Measurements from ENCODE around the gene FCHSD2.

FCHSD2 gene

GRCh38 chr11:73002214-73002613 is 139.9 kb downstream of the FCHSD2 start:
- no peak overlapping the region for H3K4me3 ChIP-seq (ENCODE audit: low read depth, low read length)
- DNase-seq (ENCODE audit: low read depth), result no peak
- TF ChIP-seq POLR2A (IDR thresholded peaks at IDR 0.05; ENCODE audit: extremely low read depth, insufficient read length), result no peak
- TF ChIP-seq MYC (IDR thresholded peaks at IDR 0.05; ENCODE audit: low read depth, low read length), result no peak
- no peak for TF ChIP-seq CTCF (IDR thresholded peaks at IDR 0.05; ENCODE audit: low read depth, low read length)
- TF ChIP-seq, protein P1, sequence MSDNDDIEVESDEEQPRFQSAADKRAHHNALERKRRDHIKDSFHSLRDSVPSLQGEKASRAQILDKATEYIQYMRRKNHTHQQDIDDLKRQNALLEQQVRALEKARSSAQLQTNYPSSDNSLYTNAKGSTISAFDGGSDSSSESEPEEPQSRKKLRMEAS (IDR thresholded peaks at IDR 0.05; ENCODE audit: low read depth, low read length), result no peak

DNA sequence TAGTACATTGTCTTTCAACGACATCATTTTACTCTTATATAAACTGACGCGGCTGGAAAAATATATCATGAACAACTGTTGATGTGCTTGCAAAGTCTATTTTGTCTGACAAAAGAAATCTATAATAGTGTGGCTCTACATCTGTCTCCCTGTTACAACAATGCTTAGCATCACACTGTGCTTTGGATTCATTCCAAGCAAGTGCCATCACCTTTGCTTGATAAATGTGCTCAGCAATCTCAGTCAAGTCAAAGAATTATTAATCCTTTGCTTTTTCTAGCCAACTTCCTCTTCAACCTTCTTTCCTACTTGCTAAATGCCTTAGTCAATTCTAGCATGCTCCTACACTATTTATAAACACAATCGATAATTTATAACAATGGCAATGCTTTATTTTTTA is 140.5 kb downstream of the FCHSD2 start:
- H3K4me3 ChIP-seq (ENCODE audit: low read depth, low read length), result no peak overlapping the region
- no peak for TF ChIP-seq CTCF (IDR thresholded peaks at IDR 0.05; ENCODE audit: low read depth, low read length)
- no peak for DNase-seq (ENCODE audit: low read depth)

DNA sequence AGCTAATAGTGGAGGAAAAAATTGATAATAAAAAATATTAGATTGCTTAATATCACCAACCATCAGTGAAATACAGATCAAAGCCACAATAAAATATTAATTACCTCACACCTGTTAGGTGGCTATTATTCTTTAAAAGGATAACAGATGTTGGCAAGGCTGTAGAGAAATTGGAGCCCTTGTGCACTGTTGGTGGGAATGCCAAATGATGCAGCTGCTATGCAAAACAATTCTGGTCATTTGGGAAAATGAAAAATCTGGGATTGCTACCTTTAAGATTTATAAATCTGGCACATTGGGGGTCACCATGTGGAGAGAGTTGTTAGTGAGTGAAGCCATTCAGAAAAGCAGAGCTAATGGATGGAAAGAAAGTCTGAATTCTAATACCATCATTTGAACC is 143.4 kb downstream of the FCHSD2 start:
- TF ChIP-seq POLR2A (IDR thresholded peaks at IDR 0.05; ENCODE audit: extremely low read depth, insufficient read length) (no peak), MYC (IDR thresholded peaks at IDR 0.05; ENCODE audit: low read depth, low read length) (no peak)
- TF ChIP-seq, protein P1 (IDR thresholded peaks at IDR 0.05; ENCODE audit: low read depth, low read length), result no peak
- no peak for DNase-seq (ENCODE audit: low read depth)
- H3K4me3 ChIP-seq (ENCODE audit: low read depth, low read length), result no peak overlapping the region

DNA sequence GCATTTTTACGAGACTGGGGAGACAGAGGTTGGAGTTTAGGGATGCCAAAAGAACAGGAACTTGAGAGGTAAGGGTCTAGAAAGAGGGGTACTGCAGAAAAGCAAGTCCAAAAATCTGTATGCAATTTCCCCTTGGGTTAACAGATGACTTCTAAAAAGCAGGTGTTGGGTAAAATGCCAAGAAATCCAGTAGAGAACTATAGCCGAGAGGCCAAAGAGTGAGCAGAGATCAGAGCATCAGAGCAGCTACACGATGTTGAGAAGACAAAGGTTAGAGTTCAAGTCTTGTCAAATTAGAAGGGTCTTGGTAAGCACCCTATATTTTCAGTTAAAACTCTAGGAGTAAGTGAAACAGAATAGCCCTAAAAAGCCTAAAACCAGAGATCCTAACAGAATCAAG is 145.2 kb downstream of the FCHSD2 start:
- DNase-seq (ENCODE audit: low read depth), result no peak
- TF ChIP-seq POLR2A (IDR thresholded peaks at IDR 0.05; ENCODE audit: extremely low read depth, insufficient read length) (no peak), CTCF (IDR thresholded peaks at IDR 0.05; ENCODE audit: low read depth, low read length) (no peak), MYC (IDR thresholded peaks at IDR 0.05; ENCODE audit: low read depth, low read length) (no peak)
- TF ChIP-seq, protein P1 (IDR thresholded peaks at IDR 0.05; ENCODE audit: low read depth, low read length), result no peak
- no peak overlapping the region for H3K4me3 ChIP-seq (ENCODE audit: low read depth, low read length)

GRCh38 chr11:72989727-72990126 is 152.4 kb downstream of the FCHSD2 start:
- peak; percentile 44 for DNase-seq (ENCODE audit: low read depth)
- TF ChIP-seq CTCF (IDR thresholded peaks at IDR 0.05; ENCODE audit: low read depth, low read length) (no peak), MYC (IDR thresholded peaks at IDR 0.05; ENCODE audit: low read depth, low read length) (no peak), POLR2A (IDR thresholded peaks at IDR 0.05; ENCODE audit: extremely low read depth, insufficient read length) (no peak)
- TF ChIP-seq, protein P1 (IDR thresholded peaks at IDR 0.05; ENCODE audit: low read depth, low read length), result no peak
- no peak overlapping the region for H3K4me3 ChIP-seq (ENCODE audit: low read depth, low read length)

DNA sequence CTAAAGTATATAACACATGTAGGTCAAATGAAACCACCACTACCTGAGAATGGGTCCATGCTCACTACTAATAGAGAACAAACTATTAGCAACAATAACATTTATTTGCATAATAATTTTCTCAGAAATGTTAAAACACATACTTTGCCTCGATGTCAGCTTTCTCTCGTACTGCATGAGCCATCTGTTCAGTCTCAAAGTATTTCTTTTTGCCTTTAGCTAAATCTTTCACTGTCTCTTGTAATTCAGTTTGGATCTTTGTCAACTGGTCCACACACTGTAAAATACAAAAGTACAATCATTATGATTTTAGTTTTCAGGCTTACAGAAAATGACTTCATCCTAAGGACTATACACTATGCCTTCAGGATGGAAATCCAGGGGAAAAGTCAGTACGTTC is 153.3 kb downstream of the FCHSD2 start:
- TF ChIP-seq, protein P1 (IDR thresholded peaks at IDR 0.05; ENCODE audit: low read depth, low read length), result no peak
- TF ChIP-seq POLR2A (IDR thresholded peaks at IDR 0.05; ENCODE audit: extremely low read depth, insufficient read length), result no peak
- TF ChIP-seq CTCF (IDR thresholded peaks at IDR 0.05; ENCODE audit: low read depth, low read length), result no peak
- no peak for TF ChIP-seq MYC (IDR thresholded peaks at IDR 0.05; ENCODE audit: low read depth, low read length)
- H3K4me3 ChIP-seq (ENCODE audit: low read depth, low read length), result no peak overlapping the region
- DNase-seq (ENCODE audit: low read depth), result no peak

Data from NB4 (cell line).